Heart left ventricle (tissue), 16 donors: ENCODE results near the gene SYP. TPM values are rescaled to one million over a fixed set of nuclear protein-coding genes. Genes with fewer than 3 reads are reported as not detected.

Experiments
- ATAC-seq, 4 donors: fragments of 200-7000 bp; cut with Tn5 transposase; one replicate each; pipeline ENCODE4 v1.9.1; 2020 to 2022; ENCODE audit warnings: moderate library complexity in 4 of 4, mild to moderate bottlenecking in 3 of 4, moderate number of reproducible peaks in 1 of 4
- DNase-seq, 5 donors: peaks; one replicate each; pipeline ENCODE4 v3.0.0-alpha.2; 2020
- H3K27ac ChIP-seq, 12 donors: fragments of 200-600 bp; sonication (generic) in 4 of 12; one replicate each; pipeline versions ENCODE4 v1.5.0 to v1.8.0; 2016 to 2022; ENCODE audit warnings: mild to moderate bottlenecking in 2 of 12
- H3K27me3 ChIP-seq, 9 donors: fragments of 200-600 bp; sonication (generic) in 2 of 9; one replicate each; pipeline versions ENCODE4 v1.5.1 to v1.8.0; 2016 to 2022; ENCODE audit warnings: mild to moderate bottlenecking in 3 of 9
- H3K36me3 ChIP-seq, 9 donors: fragments of 200-600 bp; sonication (generic) in 2 of 9; one replicate each; pipeline versions ENCODE4 v1.5.0 to v1.8.0; 2018 to 2022; ENCODE audit warnings: mild to moderate bottlenecking in 2 of 9
- H3K4me1 ChIP-seq, 12 donors: fragments of 200-600 bp; sonication (generic) in 4 of 12; one replicate each; pipeline versions ENCODE4 v1.5.0 to v1.8.0; 2016 to 2022; ENCODE audit warnings: mild to moderate bottlenecking in 3 of 12
- H3K4me3 ChIP-seq, 12 donors: fragments of 200-600 bp; sonication (generic) in 4 of 12; one replicate each; pipeline versions ENCODE4 v1.5.0 to v1.8.0; 2017 to 2022; ENCODE audit warnings: mild to moderate bottlenecking in 9 of 12, moderate library complexity in 4 of 12
- H3K9me3 ChIP-seq, 12 donors: fragments of 200-600 bp; sonication (generic) in 4 of 12; one replicate each; pipeline versions ENCODE4 v1.5.0 to v1.8.0; 2016 to 2022; ENCODE audit warnings: mild to moderate bottlenecking in 1 of 12
- POLR2A ChIP-seq, 2 donors: fragments of 450-650 bp; IDR thresholded peaks; one replicate each; pipeline ENCODE4 v1.6.1; 2017; ENCODE audit warnings: antibody characterized with exemption in 2 of 2, mild to moderate bottlenecking in 2 of 2, moderate library complexity in 2 of 2
- WGBS, 4 donors: extraction: QIAGEN DNeasy Blood & Tissue Kit in 2 of 4; methylation state at CpG; one replicate each; pipeline versions ENCODE4 v1.1.5 to v1.1.7; 2013 to 2018; 5-methylcytosine and 5-hydroxymethylcytosine counted together
- intact Hi-C, 10 donors: fragments of 100-400 bp; cut with DNase I; formaldehyde crosslinking; loops; one replicate each; pipeline versions ENCODE4 v1.11.1 to v1.14.2; 2022
- polyA plus RNA-seq, 2 donors: library from polyadenylated mRNA; stranded (reverse); fragments of 200-250 nt; gene quantifications; one replicate each; pipeline ENCODE4 v1.2.3, GENCODE V29; 2013
- total RNA-seq, 9 donors: library from RNA; depleted of rRNA in 2 of 9; stranded (reverse); fragments of >200 nt in 2 of 9; fragmentation: NEBNext Ultra II Directional in 3 of 9; extraction: Animal tissue kit (Norgen Biotek cat#: 25700) in 3 of 9; gene quantifications; one replicate each; pipeline versions ENCODE4 v1.1.0 to v1.2.4, GENCODE V29; 2016 to 2023
- TF ChIP-seq, protein P1 (sequence below), 12 donors: fragments of 200-600 bp; sonication (generic) in 4 of 12; IDR thresholded peaks; one replicate each; pipeline versions ENCODE4 v1.5.0 to v1.8.0; 2018 to 2022; ENCODE audit warnings: antibody characterized with exemption in 12 of 12, mild to moderate bottlenecking in 5 of 12
- donor health status: ischemic (EF 13 %, LVEDD 7.1; RV severe dilation, severe dysfunction).
- donor health status: healthy with polysubstance abuse.
- donor health status: DM: no; HTN: yes; CAD: no.
- donor health status: DM: no; HTN: no; CAD: no.
- donor health status: ischemic (EF 25% LVEDD 6.9; RV normal size, moderate dysfunction).
- donor health status: ischemic (EF 25% LVEDD 5.7; RV mildly dilated, moderate dysfunction).
- donor health status: healthy.
- donor health status: DM: yes; HTN: yes; CAD: no.
- donor health status: ischemic (EF 35%, LVEDD 5.7; RV mildly dilated, moderate dysfunction).
- donor health status: nonischemic (EF 11% LVEDD 7.7; RV severe dilation, severe dysfunction).
- donor health status: DM: yes; HTN: yes; CAD: no.
- donor health status: PGD.
- donor health status: ischemic (EF 29% LVEDD 5.4; RV normal size, mild dysfunction).
- donor health status: nonischemic (EF 23%, LVEDD 6.1; RV moderate dilation, normal function).

SYP gene
- total and polyA plus RNA-seq, 11 donors: 0.49 to 3.7 (median 1.3) TPM

DNA sequence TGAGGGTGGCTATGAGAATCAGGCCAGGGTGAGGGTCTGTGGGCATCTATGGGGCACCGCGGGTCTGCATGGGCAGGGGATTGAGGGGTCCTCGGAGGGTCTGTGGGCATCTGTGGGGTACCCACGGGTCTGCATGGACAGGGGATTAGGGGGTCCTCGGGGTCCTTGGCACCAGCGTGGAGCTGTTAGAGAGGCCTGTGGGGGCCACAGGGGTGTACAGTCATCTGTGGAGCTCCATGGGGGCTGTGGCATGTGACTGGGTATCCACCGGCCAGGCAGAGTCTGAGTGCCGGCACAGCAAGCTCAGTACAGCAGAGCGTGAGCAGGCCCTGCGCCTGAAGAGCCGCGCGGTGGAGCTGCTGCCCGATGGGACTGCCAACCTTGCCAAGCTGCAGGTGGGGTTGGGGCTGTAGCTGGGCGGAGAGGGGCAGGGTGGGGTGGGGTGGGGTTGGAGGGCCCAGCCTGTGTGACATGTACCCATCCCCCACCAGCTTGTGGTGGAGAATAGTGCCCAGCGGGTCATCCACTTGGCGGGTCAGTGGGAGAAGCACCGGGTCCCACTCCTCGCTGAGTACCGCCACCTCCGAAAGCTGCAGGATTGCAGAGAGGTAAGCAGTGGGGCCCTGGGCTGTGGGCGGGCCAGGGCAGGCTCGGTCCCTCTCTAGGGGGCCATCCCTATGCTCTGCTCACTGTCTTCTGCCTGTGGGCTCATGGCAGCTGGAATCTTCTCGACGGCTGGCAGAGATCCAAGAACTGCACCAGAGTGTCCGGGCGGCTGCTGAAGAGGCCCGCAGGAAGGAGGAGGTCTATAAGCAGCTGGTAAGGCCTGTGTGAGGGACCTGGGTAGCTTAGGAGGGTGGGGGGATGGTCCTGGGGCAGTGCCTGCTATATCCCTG lies 48.2 kb upstream of the SYP start:
- peaks cover 0 to 46% (median 15%) of the 10 kb centered on the region in 9 donors for H3K36me3 ChIP-seq
- intact Hi-C loops: no loop called here
- 72 to 85% (median 79%) methylated on average over 12 to 28 of the region's 28 CpGs for WGBS, 4 donors
- no peaks in the 10 kb centered on the region for H3K27me3 ChIP-seq
- DNase-seq (no peak), ATAC-seq (no peak)
- H3K27ac ChIP-seq: no peak overlapping the region
- TF ChIP-seq, protein P1, sequence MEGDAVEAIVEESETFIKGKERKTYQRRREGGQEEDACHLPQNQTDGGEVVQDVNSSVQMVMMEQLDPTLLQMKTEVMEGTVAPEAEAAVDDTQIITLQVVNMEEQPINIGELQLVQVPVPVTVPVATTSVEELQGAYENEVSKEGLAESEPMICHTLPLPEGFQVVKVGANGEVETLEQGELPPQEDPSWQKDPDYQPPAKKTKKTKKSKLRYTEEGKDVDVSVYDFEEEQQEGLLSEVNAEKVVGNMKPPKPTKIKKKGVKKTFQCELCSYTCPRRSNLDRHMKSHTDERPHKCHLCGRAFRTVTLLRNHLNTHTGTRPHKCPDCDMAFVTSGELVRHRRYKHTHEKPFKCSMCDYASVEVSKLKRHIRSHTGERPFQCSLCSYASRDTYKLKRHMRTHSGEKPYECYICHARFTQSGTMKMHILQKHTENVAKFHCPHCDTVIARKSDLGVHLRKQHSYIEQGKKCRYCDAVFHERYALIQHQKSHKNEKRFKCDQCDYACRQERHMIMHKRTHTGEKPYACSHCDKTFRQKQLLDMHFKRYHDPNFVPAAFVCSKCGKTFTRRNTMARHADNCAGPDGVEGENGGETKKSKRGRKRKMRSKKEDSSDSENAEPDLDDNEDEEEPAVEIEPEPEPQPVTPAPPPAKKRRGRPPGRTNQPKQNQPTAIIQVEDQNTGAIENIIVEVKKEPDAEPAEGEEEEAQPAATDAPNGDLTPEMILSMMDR (IDR thresholded peaks at IDR 0.05): no peak
- no peak for TF ChIP-seq POLR2A (IDR thresholded peaks at IDR 0.05)
- no peak overlapping the region for H3K4me3 ChIP-seq
- H3K9me3 ChIP-seq: no peaks in the 10 kb centered on the region
- H3K4me1 ChIP-seq: no peaks in the 10 kb centered on the region

DNA sequence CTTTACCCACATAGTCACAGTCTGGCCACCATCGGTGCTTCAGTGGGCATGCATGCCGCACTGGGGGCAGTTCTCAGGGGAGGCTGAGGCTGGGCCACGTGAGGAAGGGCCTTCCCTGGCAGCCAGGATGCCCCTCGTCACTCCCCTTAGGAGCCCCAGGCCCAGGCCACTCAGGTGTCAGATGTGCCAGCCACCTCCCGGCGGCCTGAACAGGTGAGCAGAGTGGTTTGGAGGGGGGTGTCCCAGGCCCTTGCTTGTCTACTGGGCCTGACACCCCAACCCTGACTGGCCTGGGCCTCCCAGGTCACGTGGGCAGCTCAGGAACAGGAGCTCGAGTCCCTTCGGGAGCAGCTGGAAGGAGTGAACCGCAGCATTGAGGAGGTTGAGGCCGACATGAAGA lies 47.4 kb upstream of the SYP start:
- no peak for ATAC-seq
- no peak for TF ChIP-seq POLR2A (IDR thresholded peaks at IDR 0.05)
- TF ChIP-seq, protein P1 (IDR thresholded peaks at IDR 0.05): no peak
- whole genome bisulfite sequencing, 4 donors: 79 to 94% (median 87%) methylated on average over 10 to 11 of the region's 11 CpGs
- peaks cover 0 to 54% (median 15%) of the 10 kb centered on the region in 9 donors for H3K36me3 ChIP-seq
- no peak for DNase-seq
- H3K27me3 ChIP-seq: no peaks in the 10 kb centered on the region
- H3K9me3 ChIP-seq: no peaks in the 10 kb centered on the region
- no peaks in the 10 kb centered on the region for H3K4me1 ChIP-seq
- intact Hi-C loops: no loop called here
- H3K4me3 ChIP-seq: no peak overlapping the region
- H3K27ac ChIP-seq: no peak overlapping the region

GRCh38 chrX:49246541-49246940 lies 46.5 kb upstream of the SYP start:
- Histone ChIP-seq H3K36me3 (peaks cover 0 to 54% (median 15%) of the 10 kb centered on the region in 9 donors), H3K27me3 (no peaks in the 10 kb centered on the region), H3K4me3 (no peak overlapping the region), H3K4me1 (no peaks in the 10 kb centered on the region), H3K9me3 (no peaks in the 10 kb centered on the region), H3K27ac (no peak overlapping the region)
- no peak for DNase-seq
- intact Hi-C loops: no loop called here
- TF ChIP-seq, protein P1 (IDR thresholded peaks at IDR 0.05): no peak
- TF ChIP-seq POLR2A (IDR thresholded peaks at IDR 0.05): no peak
- no peak for ATAC-seq
- 85 to 96% (median 95%) methylated on average over 10 of the region's 10 CpGs for WGBS, 4 donors

- Histone ChIP-seq H3K4me1 (no peaks in the 10 kb centered on the region), H3K4me3 (no peak overlapping the region), H3K27ac (no peak overlapping the region), H3K9me3 (no peaks in the 10 kb centered on the region), H3K36me3 (peaks cover 0 to 53% (median 15%) of the 10 kb centered on the region in 9 donors), H3K27me3 (no peaks in the 10 kb centered on the region)
- no peak for DNase-seq
- intact Hi-C loops: no loop called here
- TF ChIP-seq POLR2A (IDR thresholded peaks at IDR 0.05): no peak
- TF ChIP-seq, protein P1 (IDR thresholded peaks at IDR 0.05): no peak
- 79 to 100% (median 93%) methylated on average over 2 of the region's 2 CpGs for WGBS, 4 donors
- ATAC-seq: no peak
Measured at GRCh38 chrX:49244207-49244606, 44.2 kb upstream of the SYP start.
